Mammary epithelial cell (primary cell): ENCODE data around the gene CLSTN1.

Experiments
- CTCF ChIP-seq, 2 donors: IDR thresholded peaks in 1 of 2; conservative IDR thresholded peaks in 1 of 2; 2 replicates each; pipeline ENCODE4 v1.5.1; 2011 to 2012; ENCODE audit warnings: inconsistent platforms in 2 of 2, low read length in 2 of 2, mild to moderate bottlenecking in 2 of 2, control low read depth in 1 of 2, low read depth in 1 of 2; ENCODE audit not compliant: insufficient read depth in 1 of 2; ENCODE audit errors: extremely low read depth in 1 of 2
- EZH2 ChIP-seq: IDR thresholded peaks from 2 replicates; pipeline ENCODE4 v1.6.1; 2012; ENCODE audit warnings: low read length, inconsistent platforms, borderline replicate concordance

GRCh38 chr1:9737057-9737456, 86.7 kb downstream of the CLSTN1 start:
- TF ChIP-seq CTCF (conservative IDR thresholded peaks at IDR 0.05 in 1 of 2, IDR thresholded peaks at IDR 0.05 in 1 of 2; ENCODE audit: extremely low read depth in 1 of 2, insufficient read depth in 1 of 2, low read depth in 1 of 2, low read length in 2 of 2) (no peak), EZH2 (no peak)
